A172 (cell line): ENCODE results near the gene ITM2C. TPM values are rescaled to one million over a fixed set of nuclear protein-coding genes. Genes with fewer than 3 reads are reported as not detected.
A peak's percentile ranks its signal among the peaks of the same experiment; 100 is the strongest.

Experiments
- DNase-seq: peaks from one replicate; pipeline ENCODE4 v3.0.0-alpha.2; 2015; ENCODE audit warnings: low spot score
- total RNA-seq: library from RNA; depleted of rRNA; stranded (reverse); fragments of >200 nt; shearing (Covaris generic); gene quantifications from 2 replicates; pipeline ENCODE4 v1.2.3, GENCODE V29; 2014

ITM2C gene
- total RNA-seq, 1 experiment from 2014 or later = 53.4 TPM

DNA sequence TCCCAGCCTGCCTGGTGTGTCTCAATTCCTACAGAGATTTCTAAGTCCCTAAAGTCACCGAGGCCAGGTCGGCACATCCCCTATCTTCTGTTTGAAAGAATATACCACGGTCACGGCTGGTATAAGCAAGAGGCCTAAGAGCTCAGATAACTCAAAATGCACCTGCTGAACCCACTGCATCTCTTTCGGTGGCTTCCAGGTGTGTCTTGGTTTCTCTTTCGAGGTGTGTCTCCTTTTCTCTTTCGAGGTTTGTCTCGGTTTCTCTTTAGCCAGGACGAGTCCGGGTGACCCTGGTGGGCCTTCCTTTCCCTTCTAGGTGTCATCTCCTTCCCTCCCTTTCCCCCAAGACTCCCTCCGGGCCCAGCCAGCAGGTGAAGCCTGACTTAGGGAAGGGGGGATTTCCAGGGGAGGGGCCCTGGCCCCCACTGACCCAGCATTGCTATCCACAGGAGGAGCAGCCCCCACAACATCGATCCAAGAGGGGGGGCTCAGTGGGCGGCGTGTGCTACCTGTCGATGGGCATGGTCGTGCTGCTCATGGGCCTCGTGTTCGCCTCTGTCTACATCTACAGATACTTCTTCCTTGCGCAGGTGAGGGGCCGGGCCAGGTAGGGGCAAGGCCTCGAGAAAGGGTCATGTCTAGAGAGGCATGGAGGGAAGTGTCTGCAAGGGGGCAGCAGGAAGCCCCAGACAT lies 8.4 kb downstream of the ITM2C start:
- DNase-seq = no peak

DNA sequence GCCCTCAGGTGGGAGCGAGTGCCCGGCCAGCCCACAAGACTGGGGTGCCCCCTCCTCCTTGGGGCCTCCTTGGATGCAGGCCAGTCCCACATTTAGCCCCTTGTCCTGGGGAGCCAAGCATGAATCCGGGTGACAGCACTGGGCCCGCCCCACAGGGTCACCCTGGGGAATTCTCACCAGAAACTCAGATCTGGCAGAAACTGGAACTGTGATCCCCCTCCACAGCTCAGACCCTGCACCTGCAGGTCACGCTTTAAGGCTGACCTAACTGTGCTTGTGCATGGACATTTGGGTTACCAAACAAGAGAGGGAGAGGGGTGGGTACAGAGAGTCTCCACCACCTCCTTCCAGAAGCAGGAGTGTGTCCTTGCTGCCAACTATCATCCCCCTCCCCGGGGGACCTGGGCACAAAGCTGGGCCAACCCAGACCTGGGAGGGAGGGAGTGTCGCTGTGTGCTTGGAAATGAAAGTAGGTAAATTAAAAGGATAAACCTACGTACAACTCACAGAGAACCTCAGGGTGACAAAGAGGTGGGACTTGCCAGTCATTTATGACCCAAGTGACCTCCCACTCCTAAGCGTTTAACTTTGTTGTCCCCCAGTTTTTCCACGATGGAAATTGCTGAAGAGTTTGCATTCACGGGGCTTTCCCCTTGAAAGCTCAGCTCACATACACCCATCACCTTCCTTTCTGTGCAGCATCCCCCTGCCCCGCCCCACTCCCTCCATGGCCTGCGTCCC lies 9.1 kb downstream of the ITM2C start:
- no peak for DNase-seq

- no peak for DNase-seq
Measured at GRCh38 chr2:230874456-230874855, 9.7 kb downstream of the ITM2C start.

DNA sequence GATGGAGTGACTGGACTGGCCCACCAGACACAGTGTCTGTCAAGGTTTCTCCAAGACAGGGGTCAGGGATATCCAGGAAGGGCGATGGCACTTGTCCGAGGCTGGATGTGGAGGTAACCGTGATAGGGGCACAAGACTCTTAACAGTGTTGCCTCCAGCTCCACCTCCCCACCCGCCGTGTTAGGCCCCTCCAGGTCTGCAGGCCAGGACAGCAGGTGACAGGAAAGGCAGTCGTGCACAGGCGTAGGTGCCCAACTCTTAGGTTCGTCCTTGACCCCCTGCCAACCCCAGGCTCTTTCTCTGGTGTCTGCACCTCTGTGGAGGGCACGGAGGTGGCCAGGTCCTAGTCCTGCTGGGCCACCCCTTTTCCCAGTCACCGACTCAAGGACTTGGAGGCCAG lies 10.1 kb downstream of the ITM2C start:
- DNase-seq = no peak

DNA sequence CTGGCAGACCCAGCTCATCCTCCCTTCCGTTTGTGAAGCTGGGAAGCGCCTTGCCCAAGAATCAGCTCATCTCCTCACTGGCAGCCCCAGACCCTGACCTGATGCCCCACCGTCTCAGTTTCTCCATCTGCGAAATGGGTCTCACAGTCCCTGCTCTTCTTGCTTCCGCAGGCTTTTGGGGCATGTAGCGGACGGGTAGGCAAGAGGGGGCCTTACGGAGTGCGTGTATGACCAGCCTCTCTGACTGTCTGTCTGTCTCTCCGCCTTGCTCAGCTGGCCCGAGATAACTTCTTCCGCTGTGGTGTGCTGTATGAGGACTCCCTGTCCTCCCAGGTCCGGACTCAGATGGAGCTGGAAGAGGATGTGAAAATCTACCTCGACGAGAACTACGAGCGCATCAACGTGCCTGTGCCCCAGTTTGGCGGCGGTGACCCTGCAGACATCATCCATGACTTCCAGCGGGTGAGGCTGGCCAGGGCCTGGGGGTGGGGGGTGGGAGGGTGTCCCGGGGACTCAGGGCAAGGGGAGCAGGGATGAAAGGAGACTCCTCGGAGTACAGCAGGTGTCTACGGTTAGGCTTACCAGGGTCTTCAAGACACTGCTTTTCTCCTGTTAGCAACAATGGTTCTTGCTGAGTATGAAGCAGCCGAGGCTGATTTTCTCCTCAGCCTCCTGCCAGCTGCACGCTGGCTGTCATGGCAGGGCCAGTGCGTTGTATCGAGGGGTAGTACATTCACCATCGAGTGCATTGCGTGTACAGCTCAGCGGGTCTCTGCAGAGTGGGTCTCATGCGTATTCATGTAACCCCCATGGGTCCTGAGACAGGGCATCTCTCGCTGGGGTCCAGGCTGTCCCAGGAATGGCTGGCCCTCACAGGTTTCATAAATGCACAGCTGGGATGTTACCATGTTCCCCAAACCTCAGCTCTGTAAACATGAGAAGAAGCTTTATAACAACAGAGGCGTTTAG lies 10.9 kb downstream of the ITM2C start:
- DNase-seq = no peak

- DNase-seq = no peak
Measured at GRCh38 chr2:230877116-230877758, 12.5 kb downstream of the ITM2C start.

DNA sequence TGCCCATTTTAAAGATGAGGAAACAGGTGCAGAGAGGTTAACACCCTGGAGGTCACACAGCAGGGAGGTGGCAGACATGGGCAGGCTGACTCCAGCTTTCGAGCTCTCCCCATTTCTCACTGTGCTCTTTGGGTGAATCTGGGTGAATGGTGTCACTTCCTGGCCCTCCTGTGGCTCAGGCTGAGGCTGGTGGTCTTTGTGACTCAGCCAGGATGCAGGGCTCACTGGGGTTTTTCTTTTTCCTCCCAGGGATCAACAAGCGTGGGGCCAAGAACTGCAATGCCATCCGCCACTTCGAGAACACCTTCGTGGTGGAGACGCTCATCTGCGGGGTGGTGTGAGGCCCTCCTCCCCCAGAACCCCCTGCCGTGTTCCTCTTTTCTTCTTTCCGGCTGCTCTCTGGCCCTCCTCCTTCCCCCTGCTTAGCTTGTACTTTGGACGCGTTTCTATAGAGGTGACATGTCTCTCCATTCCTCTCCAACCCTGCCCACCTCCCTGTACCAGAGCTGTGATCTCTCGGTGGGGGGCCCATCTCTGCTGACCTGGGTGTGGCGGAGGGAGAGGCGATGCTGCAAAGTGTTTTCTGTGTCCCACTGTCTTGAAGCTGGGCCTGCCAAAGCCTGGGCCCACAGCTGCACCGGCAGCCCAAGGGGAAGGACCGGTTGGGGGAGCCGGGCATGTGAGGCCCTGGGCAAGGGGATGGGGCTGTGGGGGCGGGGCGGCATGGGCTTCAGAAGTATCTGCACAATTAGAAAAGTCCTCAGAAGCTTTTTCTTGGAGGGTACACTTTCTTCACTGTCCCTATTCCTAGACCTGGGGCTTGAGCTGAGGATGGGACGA lies 13.2 kb downstream of the ITM2C start:
- no peak for DNase-seq

GRCh38 chr2:230878599-230879188 lies 14.0 kb downstream of the ITM2C start:
- no peak for DNase-seq

- DNase-seq = no peak
Measured at GRCh38 chr2:230879271-230879882, 14.6 kb downstream of the ITM2C start.

DNA sequence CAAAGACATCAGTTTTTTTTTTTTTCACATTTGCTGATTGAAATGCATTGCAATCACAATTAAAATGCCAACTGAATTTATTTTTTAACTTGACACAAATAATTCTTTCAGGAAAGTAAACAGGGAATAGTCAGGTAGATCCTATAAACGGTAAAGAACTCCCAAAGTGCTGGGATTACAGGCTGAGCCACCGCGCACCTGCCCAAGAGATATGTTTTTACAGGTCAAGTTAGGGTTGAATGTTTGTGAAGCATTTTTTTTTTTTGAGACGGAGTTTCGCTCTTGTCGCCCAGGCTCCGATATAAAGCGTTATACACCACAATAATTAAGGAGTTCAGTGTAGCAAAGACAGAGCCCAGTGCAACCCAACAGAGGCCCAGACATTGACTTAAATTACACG lies 15.1 kb downstream of the ITM2C start:
- no peak for DNase-seq

DNA sequence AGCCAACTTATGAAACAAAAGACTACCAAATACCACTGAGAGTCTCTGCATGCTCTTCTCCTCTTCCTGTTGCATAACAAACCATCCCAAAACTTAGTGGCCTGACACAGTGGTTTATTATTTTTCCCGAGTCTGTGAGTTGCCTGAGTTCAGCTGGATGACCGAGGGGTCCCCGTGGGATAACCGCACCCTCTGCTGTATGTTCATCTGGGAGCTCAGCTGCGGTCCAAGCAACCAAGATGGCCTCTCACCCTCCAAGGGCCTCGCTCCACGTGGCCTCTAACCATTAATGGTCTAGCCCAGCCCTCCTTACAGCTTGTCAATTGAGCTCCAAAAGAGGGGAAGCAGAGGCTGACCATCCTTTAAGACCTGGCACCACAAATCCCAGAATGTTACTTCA lies 17.1 kb downstream of the ITM2C start:
- no peak for DNase-seq

GRCh38 chr2:230885463-230886130 lies 20.9 kb downstream of the ITM2C start:
- peak; percentile 24 for DNase-seq

DNA sequence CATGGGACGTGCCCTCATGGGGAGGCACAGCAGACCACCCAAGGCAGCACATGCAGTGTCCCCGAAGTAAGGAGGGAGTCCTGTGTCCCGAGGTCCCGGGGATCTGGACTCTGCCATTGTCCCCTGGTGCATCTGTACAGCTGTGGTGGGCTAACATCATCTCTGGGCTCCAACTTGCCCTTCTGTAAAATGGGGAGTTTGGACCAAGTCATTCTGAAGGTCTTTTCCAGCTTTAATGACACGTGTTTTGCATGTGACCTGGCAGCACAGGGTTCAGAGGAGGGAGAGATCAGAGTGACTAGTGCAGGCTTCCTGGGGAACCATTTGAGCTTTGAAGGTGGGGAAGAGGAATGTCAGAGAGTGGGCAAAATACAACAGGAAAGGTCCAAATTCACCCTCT lies 21.5 kb downstream of the ITM2C start:
- DNase-seq = no peak

DNA sequence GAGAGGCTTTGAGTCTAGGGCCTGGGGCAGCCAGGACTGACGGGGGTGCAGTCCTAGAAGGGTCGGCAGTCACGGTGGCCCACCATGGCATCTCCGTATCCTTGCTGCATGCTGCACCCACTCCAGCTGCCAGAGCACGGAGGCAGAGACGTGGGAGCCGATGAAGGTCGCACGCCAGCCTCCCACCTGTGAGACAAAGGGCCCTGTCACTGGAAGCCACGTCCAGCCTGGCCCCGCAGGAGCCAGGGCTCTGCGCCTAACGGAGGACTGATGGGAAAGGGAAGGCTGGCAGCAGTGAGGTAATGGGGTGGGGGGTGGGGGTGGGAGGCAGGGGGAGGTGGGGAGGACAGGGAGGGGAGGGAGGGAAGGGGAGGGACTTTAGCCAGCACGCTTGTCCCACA lies 21.9 kb downstream of the ITM2C start:
- DNase-seq = no peak

GRCh38 chr2:230887342-230887741 lies 22.6 kb downstream of the ITM2C start:
- no peak for DNase-seq

DNA sequence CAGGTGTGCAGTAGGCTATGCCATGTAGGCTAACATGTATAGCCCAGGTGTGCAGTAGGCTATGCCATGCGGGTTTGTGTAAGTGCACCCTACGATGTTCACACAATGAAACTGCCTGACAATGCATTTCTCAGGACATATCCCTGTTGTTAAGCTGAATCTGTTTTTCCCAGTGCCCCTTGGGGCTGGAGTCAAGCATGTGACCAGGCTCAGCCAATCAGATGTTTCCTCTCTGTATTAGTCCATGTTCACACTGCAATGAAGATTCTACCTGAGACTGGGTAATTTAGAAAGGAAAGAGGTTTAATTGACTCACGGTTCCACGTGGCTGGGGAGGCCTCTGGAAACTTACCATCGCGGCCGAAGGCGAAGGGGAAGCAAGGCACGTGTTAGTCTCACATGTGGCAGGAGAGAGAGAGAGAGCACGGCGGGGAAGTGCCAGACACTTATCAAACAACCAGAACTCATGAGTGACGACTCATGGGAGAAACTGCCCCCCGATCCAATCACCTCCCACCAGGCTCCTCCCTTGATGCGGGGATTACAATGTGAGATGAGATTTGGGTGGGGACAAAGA lies 24.2 kb downstream of the ITM2C start:
- DNase-seq = no peak

GRCh38 chr2:230889911-230890601 lies 25.3 kb downstream of the ITM2C start:
- DNase-seq = no peak

DNA sequence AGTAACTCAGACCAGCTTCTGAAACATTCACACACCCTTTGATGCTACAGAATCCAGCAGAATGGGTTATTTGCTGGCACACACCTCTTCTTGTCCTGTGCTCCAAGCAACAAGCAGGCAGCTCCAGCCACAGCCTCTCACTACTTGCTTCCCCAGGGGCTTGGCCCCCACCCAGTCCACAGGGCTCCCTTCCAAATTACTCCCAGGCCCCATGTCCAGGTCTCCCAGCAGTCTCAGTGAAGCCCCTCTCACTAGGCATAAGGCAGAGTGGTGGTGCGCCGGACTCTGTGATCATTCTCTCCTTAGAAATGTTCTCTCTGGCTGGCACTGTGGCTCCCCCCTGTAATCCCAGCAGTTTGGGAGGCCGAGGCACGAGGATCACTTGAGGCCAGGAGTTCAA lies 25.9 kb downstream of the ITM2C start:
- DNase-seq = no peak

- no peak for DNase-seq
Measured at GRCh38 chr2:230891064-230891463, 26.3 kb downstream of the ITM2C start.
